Measurements from ENCODE around the gene RRAGD.

The RRAGD gene

DNA sequence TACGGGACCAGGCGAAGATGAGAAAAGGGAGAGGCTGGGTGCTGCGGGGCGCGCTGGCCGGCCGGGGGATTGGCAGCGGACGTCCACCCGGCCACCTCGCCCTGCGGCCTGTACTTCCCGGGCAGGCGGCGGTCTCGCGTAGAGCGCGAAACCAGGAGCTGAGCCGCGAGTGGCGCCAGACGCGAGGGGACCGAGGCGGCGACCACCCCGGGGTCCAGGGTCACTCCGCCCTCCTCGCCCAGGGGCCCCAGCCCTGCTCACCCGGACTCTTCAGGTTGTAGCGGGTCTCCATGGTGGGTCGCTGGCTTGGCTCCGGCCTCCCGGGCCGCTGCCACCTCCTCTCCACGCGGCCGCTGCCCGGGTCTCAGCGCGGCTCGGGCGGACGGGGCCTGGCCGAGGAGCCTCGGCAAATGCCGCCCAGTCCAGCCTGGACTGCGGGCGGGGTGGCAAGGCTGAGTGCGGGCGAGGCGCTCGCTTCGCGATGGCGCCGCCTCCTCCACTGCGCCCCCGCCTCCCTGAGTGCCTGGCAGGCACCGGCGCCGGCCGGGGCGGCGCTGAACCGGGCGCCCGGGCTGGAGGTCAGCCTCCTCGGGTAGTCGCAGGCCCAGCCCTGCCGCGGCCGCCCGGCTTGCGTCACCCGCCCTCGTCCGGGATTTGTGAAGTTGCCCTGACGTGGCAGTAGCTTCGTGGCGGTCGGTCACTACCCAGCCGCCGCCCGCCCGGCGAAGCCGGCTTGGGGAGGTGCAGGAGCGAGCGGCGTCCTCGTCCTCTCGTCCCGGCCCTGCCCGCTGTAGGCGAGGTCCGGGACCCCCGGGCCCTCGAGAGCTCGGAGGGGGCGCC is 59.6 kb downstream of the RRAGD start, which contains the start of gene UBE2J1:
Gene UBE2J1 (minus strand): TSS at position 445 of the 840 bp plus-strand sequence. CDS start 153 bp downstream, at position 292.
- TF ChIP-seq, protein P1, sequence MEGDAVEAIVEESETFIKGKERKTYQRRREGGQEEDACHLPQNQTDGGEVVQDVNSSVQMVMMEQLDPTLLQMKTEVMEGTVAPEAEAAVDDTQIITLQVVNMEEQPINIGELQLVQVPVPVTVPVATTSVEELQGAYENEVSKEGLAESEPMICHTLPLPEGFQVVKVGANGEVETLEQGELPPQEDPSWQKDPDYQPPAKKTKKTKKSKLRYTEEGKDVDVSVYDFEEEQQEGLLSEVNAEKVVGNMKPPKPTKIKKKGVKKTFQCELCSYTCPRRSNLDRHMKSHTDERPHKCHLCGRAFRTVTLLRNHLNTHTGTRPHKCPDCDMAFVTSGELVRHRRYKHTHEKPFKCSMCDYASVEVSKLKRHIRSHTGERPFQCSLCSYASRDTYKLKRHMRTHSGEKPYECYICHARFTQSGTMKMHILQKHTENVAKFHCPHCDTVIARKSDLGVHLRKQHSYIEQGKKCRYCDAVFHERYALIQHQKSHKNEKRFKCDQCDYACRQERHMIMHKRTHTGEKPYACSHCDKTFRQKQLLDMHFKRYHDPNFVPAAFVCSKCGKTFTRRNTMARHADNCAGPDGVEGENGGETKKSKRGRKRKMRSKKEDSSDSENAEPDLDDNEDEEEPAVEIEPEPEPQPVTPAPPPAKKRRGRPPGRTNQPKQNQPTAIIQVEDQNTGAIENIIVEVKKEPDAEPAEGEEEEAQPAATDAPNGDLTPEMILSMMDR (IDR thresholded peaks at IDR 0.05; ENCODE audit: extremely low read depth, missing control alignments): no peak
- peak; percentile 87 for DNase-seq (ENCODE audit: low spot score)

DNA sequence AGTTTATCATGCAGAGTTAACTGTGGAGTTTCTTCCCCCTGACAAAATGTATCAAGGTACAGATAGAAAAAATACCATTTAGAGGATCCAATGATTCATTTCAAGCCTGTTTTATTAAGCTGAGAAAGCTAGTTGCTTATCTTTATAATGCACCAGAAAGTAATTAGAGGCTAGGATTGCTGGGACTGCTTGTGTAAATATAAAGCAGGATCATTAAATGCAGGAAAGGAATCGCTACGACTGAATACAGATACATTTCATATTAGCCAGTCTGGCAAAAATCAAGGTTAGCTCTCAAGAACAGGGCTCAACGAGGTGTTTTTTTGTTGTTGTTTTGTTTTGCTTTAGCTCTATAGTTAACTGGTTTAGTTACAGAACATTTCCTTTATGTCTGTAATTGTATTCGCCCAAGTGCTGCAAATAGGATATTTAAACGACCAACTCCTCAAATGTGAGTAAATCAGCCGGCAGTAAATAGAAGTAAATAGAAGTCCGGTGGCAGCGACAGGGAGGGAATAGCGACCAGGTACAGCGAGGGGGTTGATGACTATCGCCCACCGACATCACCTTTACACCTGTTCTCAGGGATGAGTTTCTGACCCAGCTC is 60.3 kb downstream of the RRAGD start:
- TF ChIP-seq, protein P1 (IDR thresholded peaks at IDR 0.05; ENCODE audit: extremely low read depth, missing control alignments): no peak
- no peak for DNase-seq (ENCODE audit: low spot score)

DNA sequence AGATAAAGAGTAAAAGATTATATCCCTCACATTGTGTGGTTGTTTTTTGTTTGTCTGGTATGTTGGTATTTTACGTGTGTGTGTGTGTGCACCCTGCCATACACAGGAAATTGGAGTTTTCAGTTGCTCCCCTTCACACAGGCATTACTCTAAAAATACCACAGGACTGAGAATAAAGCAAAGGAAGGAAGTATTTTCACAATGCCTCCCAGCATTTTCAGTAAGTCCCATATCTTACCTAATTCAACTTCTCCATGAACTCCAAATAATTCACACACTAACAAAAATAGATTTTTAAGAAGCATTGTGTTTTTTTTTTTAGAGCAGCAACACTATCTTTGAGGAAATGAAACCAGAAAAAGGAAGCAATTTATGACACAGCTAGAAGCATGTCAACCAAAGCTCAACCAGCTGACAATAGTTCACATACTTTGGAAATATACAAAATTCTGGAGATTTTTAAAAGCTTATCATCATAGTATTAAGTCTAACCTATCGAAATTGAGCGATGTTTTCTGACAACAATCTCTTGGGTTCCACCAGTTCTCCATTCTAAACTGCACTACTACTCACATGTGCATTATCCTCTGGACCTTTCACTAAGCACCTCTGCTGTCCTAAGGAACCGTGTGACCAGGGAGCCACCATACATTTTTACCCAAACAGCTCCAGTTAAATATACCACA is 61.6 kb downstream of the RRAGD start:
- TF ChIP-seq, protein P1 (IDR thresholded peaks at IDR 0.05; ENCODE audit: extremely low read depth, missing control alignments): no peak
- peak; percentile 58 for DNase-seq (ENCODE audit: low spot score)

DNA sequence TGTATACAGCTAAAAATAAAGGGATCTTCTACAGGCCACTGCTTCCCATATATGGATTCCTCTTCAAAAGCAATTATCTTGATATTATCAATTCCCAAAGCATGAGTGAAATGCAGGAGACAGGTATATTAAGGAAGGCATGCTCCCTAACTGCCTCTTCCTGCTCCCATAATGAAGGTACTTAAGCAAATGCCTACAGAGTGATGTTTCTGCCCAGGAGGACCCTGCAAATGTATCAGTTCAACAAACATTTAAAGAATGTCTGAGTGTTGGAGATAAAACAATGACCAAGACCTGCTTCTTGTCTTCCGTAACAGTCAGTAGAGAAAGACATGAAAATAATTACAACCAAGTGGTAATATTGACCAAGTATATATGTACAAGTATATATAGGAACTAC is 63.7 kb downstream of the RRAGD start:
- no peak for DNase-seq (ENCODE audit: low spot score)
- TF ChIP-seq, protein P1 (IDR thresholded peaks at IDR 0.05; ENCODE audit: extremely low read depth, missing control alignments): no peak

DNA sequence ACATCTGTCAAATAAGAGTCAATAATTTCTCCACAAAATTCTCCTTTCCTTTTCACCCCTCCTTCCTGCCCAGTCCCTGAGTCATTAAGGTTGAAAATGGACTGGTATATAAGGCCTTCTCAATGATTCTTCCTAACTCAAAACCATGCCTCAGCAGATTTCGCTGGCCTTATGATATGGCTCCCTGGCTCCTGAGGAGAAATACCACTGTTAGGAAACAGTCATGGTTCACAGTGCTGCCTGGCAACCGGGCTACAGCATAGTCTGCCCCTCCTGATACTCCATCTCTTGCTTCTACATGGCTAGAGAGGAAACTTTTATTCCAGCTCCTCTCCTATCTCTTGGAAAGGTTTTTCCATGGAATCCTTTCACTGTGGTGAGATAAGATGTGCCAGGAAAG is 64.2 kb downstream of the RRAGD start:
- TF ChIP-seq, protein P1 (IDR thresholded peaks at IDR 0.05; ENCODE audit: extremely low read depth, missing control alignments): no peak
- no peak for DNase-seq (ENCODE audit: low spot score)

DNA sequence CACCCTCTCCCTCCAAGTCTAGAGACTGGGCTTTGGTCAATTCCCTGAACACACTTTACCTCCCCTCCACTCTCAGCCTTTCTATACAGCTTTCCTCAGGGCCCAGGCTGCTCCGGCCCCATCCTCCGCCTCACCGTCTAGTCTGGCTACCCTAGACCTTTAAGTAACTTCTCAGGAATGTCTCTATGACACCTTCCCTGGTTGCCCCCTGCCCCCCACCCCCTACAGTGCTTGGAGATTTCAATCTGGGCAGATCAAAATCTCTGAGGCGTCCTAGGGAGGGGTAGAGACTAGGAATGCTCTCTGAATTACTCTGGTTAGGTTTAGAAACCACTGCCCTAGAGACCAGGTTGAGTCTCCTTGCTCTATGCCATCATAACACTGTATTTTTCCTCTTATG is 65.6 kb downstream of the RRAGD start:
- TF ChIP-seq, protein P1 (IDR thresholded peaks at IDR 0.05; ENCODE audit: extremely low read depth, missing control alignments): no peak
- DNase-seq (ENCODE audit: low spot score): no peak

DNA sequence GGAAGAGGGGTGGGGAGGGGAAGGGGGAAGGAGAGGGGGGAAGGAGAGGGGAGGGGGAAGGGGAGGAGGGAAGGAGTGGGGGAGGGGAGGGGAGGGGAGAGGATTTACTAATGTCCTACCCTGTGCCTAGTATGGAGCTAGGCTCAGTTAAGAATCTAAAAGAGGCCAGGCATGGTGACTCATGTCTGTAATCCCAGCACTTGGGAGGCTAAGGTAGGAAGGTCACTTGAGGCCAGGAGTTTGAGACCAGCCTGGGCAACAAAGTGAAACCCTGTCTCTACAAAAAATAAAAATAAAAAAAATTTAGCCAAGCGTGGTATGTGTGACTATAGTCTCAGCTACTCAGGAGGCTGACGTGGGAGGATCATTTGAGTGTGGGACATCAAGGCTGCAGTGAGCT is 72.5 kb downstream of the RRAGD start:
- TF ChIP-seq, protein P1 (IDR thresholded peaks at IDR 0.05; ENCODE audit: extremely low read depth, missing control alignments): no peak
- no peak for DNase-seq (ENCODE audit: low spot score)
